Amniotic stem cell (primary cell): Measurements from ENCODE around the gene HAPSTR1.

Experiments
- DNase-seq: peaks from one replicate; lab custom pipeline; 2025; lab: John Stamatoyannopoulos, UW

The HAPSTR1 gene

GRCh38 chr16:9096416-9096952 is 5.0 kb downstream of the HAPSTR1 start:
- DNase-seq: no peak

DNA sequence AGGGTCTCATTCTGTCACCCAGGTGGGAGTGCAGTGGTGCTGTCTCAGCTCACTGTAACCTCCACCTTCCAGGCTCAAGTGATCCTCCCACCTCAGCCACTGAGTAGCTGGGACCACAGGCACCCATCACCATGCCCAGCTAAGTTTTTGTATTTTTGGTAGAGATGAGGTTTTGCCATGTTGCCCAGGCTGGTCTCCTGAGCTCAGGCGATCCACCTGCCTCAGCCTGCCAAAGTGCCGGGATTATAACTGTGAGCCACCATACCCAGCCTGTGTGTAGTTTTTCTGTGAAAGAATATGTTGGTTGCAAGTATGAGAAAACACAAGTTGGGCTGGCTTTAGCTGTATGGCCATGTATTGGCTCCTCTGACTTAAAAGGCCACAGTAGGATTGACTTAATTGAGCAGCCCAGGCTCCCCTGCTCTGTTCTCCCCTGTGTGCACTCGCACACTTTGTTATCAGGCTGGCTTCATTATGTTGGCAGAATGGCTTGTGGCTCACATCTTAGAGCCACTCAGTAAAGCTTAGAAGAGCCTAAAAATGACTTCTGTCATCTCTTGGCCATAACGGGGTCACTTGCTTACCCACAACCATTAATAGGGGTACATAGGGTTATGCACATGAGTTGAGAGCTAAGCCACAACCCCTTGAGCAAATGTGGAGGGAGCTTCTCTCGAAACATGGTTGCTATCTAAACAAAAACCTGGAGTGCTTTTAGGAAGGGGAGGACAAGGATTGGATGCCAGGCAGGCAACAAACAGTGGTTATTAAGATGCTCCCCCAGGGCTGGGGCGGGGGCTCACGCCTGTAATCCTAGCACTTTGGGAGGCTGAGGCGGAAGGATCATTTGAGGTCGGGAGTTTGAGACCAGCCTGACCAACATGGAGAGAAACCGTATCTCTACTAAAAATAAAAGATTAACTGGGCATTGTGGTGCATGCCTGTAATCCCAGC is 6.1 kb downstream of the HAPSTR1 start:
- no peak for DNase-seq

DNA sequence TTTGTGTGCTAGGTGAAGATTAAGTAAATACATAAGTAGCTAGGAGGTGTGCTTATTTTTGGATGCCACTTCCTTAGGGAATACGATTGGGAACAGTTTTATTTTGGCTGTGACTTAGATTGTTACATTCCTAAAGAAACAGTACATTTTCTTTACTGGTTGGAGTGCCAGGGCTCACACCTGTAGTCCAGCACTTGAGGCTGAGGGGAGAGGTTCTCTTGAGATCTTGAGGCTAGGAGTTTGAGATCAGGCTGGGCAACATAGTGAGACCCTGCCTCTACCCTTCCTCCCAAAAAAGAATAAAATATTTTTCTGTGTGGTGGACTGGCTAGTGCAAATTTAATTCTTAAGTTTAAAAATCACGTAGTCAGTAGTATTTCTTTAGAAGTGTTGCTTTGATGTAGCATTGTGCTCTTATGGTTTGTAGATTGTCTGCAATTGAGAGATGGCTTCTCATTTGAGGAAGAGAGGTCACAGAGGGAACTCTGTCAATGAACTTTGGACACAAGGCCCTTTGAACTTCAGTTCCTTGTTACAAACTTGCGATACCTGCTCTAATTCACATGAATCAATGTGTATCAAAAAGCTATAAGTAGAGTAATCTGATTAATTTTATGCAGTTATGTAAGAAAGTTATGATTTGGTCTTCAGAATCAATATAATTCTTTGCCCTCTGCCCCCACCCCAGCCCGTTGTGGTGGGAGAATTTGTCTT is 7.1 kb downstream of the HAPSTR1 start:
- no peak for DNase-seq

DNA sequence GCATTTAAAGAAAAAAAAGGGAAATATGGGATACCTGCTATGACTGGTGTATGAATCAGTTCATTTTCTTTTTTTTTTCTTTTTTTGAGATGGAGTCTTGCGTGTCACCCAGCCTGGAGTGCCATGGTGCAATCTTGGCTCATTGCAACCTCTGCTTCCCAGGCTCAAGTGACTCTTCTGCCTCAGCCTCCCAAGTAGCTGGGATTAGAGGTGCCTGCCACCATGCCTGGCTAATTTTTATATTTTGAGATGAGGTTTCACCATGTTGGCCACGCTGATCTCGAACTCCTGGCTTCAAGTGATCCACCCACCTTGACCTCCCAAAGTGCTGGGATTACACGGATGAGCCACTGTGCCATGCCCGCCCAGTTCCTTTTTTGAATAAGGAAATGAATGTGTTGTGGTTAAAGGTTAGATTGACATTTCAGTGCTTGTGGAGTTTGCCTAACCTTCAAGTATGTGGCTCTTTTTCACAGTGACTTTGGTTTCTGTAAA is 7.7 kb downstream of the HAPSTR1 start:
- DNase-seq: no peak

DNA sequence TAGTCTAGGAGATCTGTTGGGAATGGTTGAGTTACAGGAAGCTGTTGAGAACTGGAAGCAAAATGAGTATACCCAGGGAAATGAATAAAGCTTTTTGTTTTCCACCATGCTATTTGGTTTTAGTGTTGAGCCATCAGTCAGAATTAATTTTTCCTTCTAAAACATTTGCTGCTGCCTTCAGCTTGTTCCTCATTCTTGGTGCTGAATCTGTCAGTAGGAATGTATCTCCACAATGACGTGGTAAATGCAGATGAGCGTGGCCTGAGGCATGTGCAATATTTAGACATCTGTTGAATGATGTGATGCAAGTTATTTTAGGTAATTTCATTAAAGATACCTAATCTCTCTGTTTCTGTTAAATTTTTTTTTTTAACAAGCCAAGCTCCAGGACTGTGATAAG is 10.9 kb downstream of the HAPSTR1 start:
- DNase-seq: peak; percentile 82

GRCh38 chr16:9102943-9103342 is 11.5 kb downstream of the HAPSTR1 start:
- no peak for DNase-seq

- DNase-seq: no peak
These were observed 12.1 kb downstream of the HAPSTR1 start for GRCh38 chr16:9103546-9103945.

DNA sequence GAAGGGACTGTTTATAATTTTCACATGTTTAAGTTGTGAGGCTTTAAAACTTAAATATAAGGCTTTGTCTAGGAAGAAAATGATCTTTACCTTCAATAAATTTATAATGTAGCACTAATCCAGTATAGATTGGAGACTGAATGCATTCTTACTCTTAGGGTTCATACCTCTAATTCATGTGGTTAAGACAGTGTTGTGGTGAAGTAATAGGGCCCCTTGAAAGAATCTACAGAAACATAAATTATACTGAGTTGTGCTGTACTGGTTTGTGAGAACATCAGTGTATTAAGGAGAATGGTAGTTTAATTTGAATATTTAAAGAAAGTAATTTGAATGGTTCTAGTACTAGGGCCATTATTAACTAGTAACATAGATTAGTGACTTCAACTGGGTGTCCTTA is 13.7 kb downstream of the HAPSTR1 start:
- no peak for DNase-seq

- no peak for DNase-seq
These were observed 15.9 kb downstream of the HAPSTR1 start for GRCh38 chr16:9107025-9107970.

DNA sequence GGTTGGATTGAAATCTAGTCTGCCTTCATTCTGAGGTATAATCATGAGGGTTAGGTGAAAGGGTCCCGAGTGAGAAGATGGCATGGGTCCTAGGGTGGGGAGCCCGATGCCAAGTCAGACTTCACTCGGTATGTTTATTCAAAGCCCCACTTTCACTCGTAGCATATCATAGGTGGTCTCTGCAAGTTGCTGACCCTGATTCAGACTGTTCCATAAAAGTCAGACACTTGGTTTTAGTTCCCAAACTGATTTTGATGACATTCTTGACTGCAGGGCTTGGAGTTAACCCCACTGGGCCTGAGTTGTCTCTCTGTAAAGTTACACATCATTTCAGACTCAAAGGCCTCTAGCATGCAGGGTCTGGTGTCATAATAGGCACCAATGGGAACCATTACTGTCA is 17.8 kb downstream of the HAPSTR1 start:
- no peak for DNase-seq

- DNase-seq: no peak
These were observed 20.9 kb downstream of the HAPSTR1 start for GRCh38 chr16:9112166-9112843.

GRCh38 chr16:9112844-9113186 is 21.4 kb downstream of the HAPSTR1 start:
- DNase-seq: no peak

- DNase-seq: no peak
These were observed 22.3 kb downstream of the HAPSTR1 start for GRCh38 chr16:9113707-9114106.

GRCh38 chr16:9114112-9114511 is 22.7 kb downstream of the HAPSTR1 start:
- no peak for DNase-seq

GRCh38 chr16:9114842-9115241 is 23.4 kb downstream of the HAPSTR1 start:
- no peak for DNase-seq

- no peak for DNase-seq
These were observed 23.8 kb downstream of the HAPSTR1 start for GRCh38 chr16:9115277-9115676.

- DNase-seq: no peak
These were observed 24.7 kb downstream of the HAPSTR1 start for GRCh38 chr16:9116141-9116540.

- DNase-seq: no peak
These were observed 26.7 kb downstream of the HAPSTR1 start for GRCh38 chr16:9118170-9118569.

DNA sequence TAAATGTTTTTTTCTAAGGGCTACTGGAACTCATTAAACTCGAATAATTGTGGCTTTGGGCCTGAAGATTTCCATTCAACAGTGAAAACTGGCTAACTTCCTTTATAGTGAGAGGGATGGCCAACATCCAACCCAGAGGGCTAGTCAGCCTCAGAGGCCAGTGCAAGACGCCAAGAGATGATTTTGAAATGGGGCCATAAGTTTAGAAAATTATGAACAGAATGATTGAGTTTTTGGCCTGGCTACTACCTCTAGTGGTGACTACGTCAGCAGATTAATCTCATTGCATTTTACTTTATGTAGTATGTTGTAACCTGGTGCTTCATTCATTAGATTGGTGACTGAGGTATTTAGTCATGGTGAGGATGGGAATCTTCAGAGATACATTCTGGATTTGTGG is 28.4 kb downstream of the HAPSTR1 start:
- no peak for DNase-seq

- no peak for DNase-seq
These were observed 30.9 kb downstream of the HAPSTR1 start for GRCh38 chr16:9122342-9122741.

DNA sequence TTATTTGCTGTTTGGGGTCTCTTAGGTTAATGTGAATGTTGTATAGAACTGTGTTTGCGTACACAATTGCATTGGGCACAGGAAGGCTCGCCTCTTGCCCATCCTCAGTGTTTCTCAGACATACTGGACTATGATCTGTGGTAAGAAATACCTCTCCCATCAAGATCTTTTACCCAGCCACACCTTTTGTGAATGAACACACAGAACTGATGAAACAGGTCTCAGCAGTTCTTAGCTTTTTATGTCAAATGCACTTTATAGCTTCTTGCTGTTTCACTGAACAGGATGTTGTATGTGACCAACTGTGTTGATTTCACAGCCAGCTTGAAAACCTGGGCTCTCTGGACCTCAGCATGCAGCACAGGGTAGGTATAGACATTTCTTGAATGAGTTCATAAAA is 31.5 kb downstream of the HAPSTR1 start:
- no peak for DNase-seq
